Right lung (tissue), 10 donors: ENCODE measurements around the gene OR51G2. TPM values are rescaled to one million over a fixed set of nuclear protein-coding genes. Genes with fewer than 3 reads are reported as not detected.
"Not testable (repeated sequence)": the region's sequence is repeated elsewhere in the genome, so short reads cannot be mapped to it uniquely, and the experiment has no call there.

Experiments used
- DNase-seq, 2 donors: peaks; one replicate each; pipeline ENCODE4 v3.0.0-alpha.2; 2013
- long read RNA-seq, 8 donors: transcript quantifications; one replicate each; lab custom pipeline, GENCODE V29; 2026
- polyA plus RNA-seq, 5 donors: library from polyadenylated mRNA; unstranded; fragments of 120-200 nt; gene quantifications; one replicate each; pipeline versions ENCODE4 v1.2.1 to v1.2.3, GENCODE V29; 2013; ENCODE audit warnings: inconsistent platforms in 1 of 5, low replicate concordance in 1 of 5; ENCODE audit not compliant: insufficient read length in 5 of 5, insufficient read depth in 1 of 5

Gene OR51G2, protein sequence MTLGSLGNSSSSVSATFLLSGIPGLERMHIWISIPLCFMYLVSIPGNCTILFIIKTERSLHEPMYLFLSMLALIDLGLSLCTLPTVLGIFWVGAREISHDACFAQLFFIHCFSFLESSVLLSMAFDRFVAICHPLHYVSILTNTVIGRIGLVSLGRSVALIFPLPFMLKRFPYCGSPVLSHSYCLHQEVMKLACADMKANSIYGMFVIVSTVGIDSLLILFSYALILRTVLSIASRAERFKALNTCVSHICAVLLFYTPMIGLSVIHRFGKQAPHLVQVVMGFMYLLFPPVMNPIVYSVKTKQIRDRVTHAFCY
- polyA plus RNA-seq: not detected
- long read RNA-seq, donor 1: 0 reads
- long read RNA-seq, donor 2: 0 reads
- long read RNA-seq, donor 3: 0 reads
- long read RNA-seq, donor 4: 0 reads
- long read RNA-seq, donor 5: 0 reads
- long read RNA-seq, donor 6: 0 reads
- long read RNA-seq, donor 7: 0 reads
- long read RNA-seq, donor 8: 0 reads

DNA sequence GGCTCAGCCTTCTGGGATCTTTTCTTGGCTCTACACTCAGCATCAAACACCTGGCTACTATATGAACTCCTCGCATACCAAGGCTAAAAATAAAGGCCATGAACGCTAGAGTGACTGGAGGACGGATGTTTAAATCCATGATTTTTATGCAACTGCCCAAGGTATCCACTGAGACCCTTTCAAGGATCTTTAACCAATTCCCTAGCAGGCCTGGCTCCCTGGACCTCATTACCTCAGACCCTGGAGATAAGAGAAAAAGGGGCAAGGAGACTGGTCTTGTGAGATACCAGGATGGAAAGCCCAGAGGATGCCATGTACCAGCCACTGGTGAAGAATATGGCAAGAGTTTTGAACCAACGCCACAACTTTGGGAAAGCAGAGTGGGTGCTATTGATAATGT, at the start of gene OR51G2:
Gene OR51G2 (minus strand): TSS at position 101 of the 400 bp plus-strand sequence. CDS start 3,687 bp downstream, outside the sequence.
- DNase-seq: no peak

DNA sequence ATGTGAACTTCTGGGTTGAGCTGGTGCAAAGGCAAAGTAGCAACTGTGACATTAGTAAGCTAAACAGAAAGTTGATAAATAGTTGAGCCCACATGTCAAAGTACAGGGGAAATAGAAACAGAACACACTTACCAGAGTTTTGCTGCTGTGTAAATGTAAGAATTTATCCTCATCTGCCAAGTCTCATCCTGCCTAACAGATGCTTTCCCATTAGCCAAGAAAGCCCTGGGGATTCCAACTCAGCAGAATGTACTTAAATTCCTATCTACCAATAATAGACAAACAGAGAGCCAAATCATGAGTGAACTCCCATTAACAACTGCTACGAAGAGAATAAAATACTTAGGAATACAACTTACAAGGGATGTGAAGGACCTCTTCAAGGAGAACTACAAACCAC, 43.7 kb upstream of the OR51G2 start:
- no peak for DNase-seq

DNA sequence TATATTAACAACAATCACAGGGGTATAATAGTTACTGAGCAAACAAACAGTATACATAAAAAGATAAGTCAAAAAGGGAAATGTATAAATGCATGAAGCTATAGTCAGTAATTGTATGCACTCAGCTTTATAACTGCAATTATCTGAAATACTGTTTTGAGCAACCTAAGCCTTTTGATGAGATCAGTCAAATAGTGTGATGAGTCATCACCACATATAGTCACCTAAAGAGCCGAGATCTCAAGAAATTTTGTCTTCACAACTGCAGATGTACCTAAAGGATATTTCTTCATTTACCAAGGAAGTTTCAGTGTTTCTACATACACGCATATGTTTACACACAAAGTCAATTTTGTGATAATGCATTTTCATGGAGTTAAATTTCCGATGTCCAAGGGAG, 41.7 kb upstream of the OR51G2 start:
- no peak for DNase-seq

DNA sequence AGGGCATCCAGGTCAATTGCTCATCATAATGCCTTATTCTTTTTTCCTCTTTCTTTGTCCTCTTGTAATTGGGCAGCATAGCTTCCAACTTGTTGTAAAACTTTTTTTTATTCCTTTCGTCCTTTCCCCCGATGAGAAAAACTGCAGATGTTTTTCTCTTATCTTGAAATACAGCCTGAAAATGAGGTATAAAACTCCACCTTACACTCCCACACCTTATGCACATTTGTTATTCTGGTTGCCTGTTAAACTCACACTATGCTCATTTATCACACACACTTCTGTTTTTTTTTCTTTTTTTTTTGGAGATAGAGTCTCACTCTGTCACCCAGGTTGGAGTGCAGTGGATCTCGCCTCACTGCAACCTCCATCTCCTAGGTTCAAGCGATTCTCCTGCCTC, 38.2 kb upstream of the OR51G2 start:
- no peak for DNase-seq

DNA sequence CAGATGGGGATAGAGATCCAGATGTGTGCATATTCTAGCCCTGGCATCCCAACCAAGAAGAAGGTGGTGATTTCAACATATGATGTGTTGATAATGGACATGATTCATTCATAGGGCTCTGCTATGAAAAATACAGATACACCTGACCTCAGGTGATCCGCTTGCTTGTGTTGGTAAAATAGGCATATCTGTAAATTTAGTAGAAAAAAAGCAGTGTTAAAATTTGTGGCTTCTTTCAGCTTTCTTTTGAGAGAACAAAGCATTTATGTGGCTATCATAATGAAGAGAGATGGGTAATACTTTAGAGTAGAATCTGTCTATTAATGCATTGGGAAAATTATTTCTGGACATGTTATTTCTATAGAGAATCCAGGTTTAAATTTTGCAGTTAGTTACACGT, 36.5 kb upstream of the OR51G2 start, which contains the start of gene OR51A2:
Gene OR51A2 (minus strand): TSS at position 101 of the 400 bp plus-strand sequence. CDS start 0 bp downstream, at position 101.
- not testable (repeated sequence) for DNase-seq

DNA sequence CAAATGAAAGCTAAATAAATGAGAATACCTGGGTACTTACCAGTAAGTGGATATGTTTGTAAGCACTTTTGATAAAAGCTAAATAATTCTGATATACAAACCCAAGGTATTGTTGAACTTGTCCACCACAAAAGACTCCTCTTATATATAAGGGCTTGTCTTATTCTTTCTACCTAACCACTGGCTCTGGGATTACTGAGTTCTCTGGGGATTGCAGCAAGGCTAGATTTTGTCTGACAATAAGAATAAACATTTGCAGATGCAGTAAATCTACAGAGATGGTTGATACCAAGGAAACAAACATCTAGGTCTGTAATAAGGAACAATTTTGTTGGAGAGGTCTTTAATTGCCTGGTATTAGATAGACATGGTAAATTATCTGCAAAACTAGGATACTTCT, 28.4 kb upstream of the OR51G2 start, which contains the start of gene OR51A4:
Gene OR51A4 (minus strand): TSS at position 101 of the 400 bp plus-strand sequence. CDS start 505 bp downstream, outside the sequence.
- DNase-seq: no peak

DNA sequence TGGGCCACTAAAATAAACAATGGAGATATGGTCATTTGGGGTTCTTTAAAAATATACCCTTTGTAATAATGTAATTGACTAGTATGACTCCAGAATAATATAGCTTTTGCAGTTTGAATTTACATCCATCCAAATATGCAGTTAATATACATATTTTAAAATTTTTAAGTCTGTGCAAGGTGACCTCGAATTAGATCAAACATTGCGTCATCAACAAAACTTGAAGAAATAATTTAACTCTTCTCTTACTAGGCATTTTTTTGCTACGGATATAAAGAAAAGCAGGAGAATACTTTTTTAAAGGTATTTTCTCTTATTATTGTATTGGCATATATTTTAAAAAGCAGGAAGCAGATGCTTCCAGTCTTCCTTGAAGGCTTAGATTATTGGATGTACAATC, 17.6 kb upstream of the OR51G2 start:
- DNase-seq: no peak

DNA sequence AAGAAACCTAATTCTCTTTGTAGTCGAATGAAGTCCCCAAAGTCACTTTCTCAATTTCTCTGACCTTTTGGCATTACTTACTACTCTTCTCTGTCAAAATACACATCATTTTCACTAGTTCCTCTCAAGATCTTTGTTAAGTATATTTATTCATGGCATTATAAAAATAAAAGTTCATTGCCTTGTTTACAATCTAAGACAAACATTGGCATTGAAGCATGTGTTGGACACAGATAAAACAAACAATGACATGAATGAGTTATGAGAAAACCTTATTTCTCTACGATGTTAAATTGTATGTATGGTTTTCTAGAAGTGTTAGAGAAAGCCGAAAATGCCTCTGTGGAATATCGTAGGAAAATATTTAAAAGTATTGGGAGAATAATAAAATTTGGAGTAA, 13.6 kb upstream of the OR51G2 start:
- no peak for DNase-seq

DNA sequence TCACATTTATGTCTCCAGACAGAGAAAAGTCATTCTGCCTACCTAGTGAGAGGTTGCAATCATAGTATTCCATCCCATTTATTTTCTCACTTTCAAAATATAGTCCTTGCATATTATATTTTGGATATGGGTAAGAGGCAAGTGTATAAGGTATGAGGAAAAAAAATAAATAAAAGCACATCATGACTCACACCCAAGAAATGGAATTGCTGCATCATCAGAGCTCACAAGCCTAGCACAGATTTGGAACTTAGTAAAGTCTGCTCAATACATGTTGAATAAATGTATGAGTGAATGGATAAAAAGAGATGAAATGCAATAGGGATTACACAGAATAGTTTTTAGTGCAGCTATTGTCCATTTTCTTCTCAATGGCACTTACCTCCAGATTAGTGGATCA, 7.5 kb upstream of the OR51G2 start:
- no peak for DNase-seq

DNA sequence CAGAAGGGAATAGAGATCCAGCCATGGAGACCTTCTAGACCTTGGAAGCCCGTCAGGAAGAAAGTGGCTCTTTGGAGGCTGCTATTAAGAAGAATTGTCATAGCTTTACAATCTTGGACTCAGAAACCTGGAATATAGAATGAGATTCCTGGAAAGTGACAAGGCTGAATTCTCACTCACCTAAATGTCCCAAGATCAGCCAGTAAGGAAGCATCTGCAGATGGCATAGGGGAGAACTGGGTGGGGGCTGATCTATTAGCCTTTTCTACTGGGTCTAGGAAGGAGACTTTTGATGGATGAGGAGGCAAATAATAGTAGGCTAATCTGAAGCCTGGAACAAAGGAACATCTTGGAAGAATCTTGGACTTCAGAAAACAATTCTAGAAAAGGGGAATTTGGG, 5.1 kb upstream of the OR51G2 start, which contains the start of gene OR51G1:
Gene OR51G1 (minus strand): TSS at position 101 of the 400 bp plus-strand sequence. CDS start 0 bp downstream, at position 101.
- DNase-seq: no peak

DNA sequence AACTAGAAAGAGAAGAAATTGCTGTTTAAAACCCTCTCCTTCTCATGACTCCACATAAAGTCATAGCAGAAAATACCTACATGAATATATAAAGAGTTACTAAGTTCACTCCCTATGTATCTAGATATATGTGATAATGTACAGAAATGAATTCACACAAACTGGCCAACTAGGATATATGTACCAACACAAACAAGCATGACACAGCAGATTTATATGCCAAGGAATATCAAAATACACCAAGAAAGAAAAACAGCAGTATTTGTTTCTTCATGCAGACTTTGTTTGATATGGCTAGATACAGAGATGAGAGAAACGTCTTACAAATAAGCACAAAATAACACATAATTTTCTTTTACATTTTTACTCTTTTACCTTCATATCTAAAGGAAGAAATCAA, 3.2 kb upstream of the OR51G2 start:
- no peak for DNase-seq

DNA sequence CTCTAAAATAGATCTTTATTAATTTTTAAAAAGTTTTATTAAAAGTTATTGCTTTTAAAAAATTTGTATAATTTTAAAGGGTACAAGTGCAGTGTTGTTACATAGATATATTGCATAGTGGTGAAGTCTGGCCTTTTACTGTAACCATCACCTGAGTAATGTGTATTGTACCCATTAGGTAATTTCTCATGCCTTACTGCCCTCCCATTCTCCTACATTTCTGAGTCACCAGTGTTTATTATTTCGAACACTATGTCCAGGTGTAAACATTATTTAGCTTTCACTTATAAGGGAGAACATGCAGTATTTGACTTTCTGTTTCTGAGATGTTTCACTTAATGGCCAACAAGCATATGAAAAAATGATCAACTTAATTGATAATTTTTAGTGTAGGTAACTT, 2.6 kb upstream of the OR51G2 start:
- DNase-seq: no peak

DNA sequence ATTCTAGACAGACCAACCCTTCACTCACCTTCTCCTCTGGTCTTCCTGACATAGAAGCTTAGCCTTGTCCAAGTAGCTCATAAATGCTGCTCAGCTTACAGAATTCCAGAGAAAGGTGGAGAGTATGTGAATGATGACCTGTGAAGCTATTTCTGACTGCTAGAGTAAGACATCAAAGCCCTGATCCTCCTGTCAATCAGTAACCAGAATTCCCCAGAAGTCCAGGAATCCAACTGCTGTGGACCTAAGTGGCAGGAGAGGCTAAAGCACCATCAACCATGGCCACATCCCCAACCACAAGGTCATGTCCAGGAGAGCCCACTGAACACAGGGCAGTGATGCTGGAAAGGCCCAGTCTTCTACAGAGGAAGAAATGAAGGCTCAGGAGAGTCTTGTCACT, 2.6 kb downstream of the OR51G2 start:
- DNase-seq: no peak

DNA sequence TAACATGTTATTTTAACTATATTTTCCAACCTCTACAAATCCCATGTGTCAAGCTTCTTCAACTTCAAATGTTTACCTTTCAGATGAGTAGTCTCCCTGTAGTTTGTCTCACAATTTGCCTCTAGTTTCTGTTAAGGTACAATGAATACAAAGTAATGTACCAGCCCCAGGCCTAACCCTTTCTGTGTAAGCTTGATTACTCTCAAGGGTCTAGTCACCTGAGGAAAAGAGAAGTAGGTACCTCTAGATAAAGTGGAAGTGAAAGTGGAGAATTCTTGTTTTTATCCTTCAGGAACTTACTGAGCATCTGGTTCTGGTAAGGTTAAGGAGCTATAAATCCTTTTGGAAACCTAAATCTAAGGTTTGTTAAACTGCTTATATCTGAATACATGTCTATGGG, 15.7 kb downstream of the OR51G2 start, which contains the start of gene OR51A7:
Gene OR51A7 (plus strand): TSS at position 300 of the 400 bp plus-strand sequence. CDS start 3,587 bp downstream, outside the sequence.
- DNase-seq: no peak

DNA sequence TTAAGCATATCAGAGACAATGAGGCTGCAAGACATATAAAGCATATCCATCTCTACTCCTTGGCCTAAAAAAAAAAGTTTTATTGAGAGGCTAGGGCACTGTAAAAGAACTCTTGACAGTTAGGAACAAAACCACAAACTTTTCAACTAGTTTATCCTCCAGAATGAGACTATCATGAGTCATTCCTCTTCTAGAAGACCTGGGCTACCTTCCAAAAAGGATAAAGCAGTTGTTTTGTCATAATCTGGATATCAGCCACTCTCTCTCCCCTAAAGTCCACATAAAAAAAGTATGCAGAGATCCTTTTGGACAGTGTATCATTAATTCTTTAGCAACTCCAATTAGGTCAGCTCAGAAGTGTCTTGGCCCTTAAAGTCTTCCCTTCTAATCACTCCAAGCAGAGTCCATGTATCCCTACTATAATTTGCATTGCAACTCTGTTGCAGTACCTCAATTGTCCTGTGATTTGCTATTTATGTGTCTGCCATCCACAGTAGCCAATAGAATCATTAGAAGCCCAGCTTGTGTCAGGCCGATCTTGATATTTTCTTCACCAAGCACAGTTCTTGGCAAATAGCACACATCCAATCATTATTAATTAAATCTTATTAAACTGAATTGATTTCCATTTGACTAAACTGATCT, 27.0 kb downstream of the OR51G2 start:
- no peak for DNase-seq

DNA sequence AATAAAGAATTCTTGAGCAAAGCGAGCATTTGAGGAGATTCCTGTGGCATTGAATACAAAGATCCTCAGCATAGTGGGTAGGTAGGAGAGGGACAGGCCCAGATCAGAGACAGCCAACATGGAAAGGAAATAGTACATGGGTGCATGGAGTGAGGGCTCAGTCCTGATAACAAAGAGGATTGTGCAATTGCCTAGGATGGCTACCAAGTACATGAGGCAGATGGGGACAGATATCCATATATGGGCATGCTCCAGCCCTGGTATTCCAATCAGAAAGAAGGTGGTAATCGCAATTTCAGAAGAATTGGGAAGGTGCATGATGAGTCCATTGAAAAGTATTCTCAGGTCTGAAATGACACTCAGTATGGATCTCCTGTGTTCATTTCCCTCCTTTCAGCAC, 28.9 kb downstream of the OR51G2 start:
- no peak for DNase-seq

DNA sequence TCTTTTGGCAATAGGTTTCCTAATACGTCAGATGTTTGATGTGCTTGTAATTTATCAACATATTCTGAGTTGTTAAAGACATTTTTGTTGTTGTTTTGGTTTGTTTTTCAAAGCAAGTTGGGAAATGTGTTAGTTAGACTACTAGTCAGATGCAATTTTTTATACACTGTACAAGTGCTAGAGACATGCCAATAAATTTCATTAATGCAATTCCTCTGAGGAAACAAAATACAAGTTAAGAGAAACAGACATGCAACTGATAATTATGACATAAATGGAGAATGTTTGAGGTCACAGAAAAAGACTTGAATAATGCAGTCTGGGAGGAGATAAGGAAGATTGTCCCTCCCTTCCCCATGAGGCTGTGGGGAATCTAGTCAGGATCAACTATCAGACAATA, 31.6 kb downstream of the OR51G2 start:
- DNase-seq: no peak

DNA sequence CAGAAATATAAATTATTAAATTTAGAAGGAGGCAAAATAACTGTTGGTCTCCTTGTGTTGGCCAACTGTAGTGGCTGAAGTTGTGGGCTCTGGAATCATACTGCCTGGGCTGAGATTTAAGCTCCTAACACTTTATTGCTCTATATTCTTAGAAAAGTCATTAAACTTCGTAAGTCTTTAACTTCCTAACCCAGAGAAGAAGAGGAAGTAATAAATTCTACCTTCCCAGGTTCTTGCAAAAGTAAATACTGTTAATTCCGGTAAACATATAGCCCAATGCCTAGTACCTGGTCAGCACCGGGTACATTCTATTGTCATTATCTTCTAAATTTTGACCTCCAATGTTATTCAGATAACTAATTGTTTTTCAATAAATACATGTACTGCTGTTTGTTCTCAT, 33.0 kb downstream of the OR51G2 start:
- DNase-seq: no peak

DNA sequence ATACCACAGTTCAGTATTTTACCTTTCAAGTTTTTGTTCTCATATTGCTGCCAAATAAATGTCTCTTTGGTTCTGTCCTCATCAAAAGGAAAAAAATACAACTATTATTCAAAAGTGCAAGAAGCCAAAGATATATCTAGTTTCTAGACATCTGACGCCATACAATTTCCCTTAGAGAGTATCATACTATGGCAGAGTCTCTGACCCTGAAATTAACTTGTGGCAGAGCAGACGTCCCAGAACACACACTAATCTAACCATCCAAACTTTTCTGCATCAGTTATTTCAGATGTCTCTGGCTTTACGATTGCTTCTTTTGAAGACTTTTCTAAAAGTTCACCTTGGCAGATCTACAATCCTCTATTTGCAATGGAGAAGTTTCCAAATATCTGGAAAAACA, 34.8 kb downstream of the OR51G2 start:
- no peak for DNase-seq

DNA sequence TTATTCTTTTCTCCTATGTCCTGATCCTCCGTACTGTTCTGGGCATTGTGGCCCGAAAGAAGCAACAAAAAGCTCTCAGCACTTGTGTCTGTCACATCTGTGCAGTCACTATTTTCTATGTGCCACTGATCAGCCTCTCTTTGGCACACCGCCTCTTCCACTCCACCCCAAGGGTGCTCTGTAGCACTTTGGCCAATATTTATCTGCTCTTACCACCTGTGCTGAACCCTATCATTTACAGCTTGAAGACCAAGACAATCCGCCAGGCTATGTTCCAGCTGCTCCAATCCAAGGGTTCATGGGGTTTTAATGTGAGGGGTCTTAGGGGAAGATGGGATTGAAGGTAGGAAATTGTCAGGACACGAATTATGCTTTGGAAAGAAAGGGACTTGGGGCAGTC, 36.6 kb downstream of the OR51G2 start:
- DNase-seq: no peak

DNA sequence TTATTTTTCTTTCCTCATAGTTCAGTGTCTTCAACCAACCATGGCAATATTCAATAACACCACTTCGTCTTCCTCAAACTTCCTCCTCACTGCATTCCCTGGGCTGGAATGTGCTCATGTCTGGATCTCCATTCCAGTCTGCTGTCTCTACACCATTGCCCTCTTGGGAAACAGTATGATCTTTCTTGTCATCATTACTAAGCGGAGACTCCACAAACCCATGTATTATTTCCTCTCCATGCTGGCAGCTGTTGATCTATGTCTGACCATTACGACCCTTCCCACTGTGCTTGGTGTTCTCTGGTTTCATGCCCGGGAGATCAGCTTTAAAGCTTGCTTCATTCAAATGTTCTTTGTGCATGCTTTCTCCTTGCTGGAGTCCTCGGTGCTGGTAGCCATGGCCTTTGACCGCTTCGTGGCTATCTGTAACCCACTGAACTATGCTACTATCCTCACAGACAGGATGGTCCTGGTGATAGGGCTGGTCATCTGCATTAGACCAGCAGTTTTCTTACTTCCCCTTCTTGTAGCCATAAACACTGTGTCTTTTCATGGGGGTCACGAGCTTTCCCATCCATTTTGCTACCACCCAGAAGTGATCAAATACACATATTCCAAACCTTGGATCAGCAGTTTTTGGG, 37.2 kb downstream of the OR51G2 start, which contains the start of gene OR51T1:
Gene OR51T1 (plus strand): TSS at position 41 of the 641 bp plus-strand sequence. CDS start 0 bp downstream, at position 41.
- no peak for DNase-seq

DNA sequence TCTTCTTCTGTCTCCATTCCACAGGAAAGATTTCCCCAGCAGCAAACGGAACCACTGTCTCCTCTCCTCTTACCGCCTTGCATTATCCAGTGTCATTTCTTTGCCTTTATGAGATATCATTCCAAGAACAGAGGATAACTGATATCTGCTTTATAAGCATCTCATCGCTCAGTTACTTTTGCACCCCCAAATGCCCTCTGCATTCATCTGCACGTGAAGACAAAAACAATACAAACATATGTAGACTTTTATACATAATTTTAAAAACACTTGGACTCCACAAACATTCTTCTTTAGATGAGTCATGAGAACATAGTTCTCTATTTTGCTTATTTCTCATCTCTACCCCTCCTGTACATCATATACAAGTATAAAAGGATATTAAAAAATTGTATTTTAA, 38.0 kb downstream of the OR51G2 start:
- no peak for DNase-seq
